Liver (tissue), 9 donors: Measurements from ENCODE around the gene SMC1A. TPM values are rescaled to one million over a fixed set of nuclear protein-coding genes. Genes with fewer than 3 reads are reported as not detected.

Experiments used
- DNase-seq: peaks from one replicate; pipeline ENCODE4 v3.0.0-alpha.2; 2017; ENCODE audit warnings: low spot score
- H3K27ac ChIP-seq, 2 donors: one replicate each; pipeline ENCODE4 v1.7.0; 2013; ENCODE audit warnings: inconsistent platforms in 2 of 2, low read length in 2 of 2, control low read depth in 1 of 2, low read depth in 1 of 2, mild to moderate bottlenecking in 1 of 2
- H3K27me3 ChIP-seq, 4 donors: one replicate each; pipeline versions ENCODE4 v1.6.1 to v1.7.0; 2013; ENCODE audit warnings: low read length in 3 of 4, inconsistent platforms in 1 of 4, mild to moderate bottlenecking in 1 of 4, moderate library complexity in 1 of 4; ENCODE audit not compliant: control insufficient read depth in 4 of 4, insufficient read depth in 4 of 4
- H3K36me3 ChIP-seq, 4 donors: one replicate each; pipeline versions ENCODE4 v1.6.1 to v1.7.0; 2013; ENCODE audit warnings: low read length in 3 of 4, mild to moderate bottlenecking in 3 of 4, low read depth in 1 of 4, moderate library complexity in 1 of 4; ENCODE audit not compliant: control insufficient read depth in 4 of 4, insufficient read depth in 3 of 4
- H3K4me1 ChIP-seq, 4 donors: one replicate each; pipeline versions ENCODE4 v1.6.1 to v1.7.0; 2013; ENCODE audit warnings: low read length in 3 of 4, mild to moderate bottlenecking in 3 of 4, moderate library complexity in 1 of 4; ENCODE audit not compliant: control insufficient read depth in 4 of 4, insufficient read depth in 4 of 4
- H3K4me3 ChIP-seq, 3 donors: one replicate each; pipeline versions ENCODE4 v1.6.1 to v1.7.0; 2013; ENCODE audit warnings: low read length in 3 of 3, control low read depth in 1 of 3, low read depth in 1 of 3, mild to moderate bottlenecking in 1 of 3
- H3K9ac ChIP-seq, 2 donors: one replicate each; pipeline ENCODE4 v1.7.0; 2013; ENCODE audit warnings: low read length in 2 of 2, mild to moderate bottlenecking in 2 of 2, moderate library complexity in 2 of 2, control low read depth in 1 of 2, low read depth in 1 of 2
- H3K9me3 ChIP-seq, 4 donors: one replicate each; pipeline versions ENCODE4 v1.6.1 to v1.7.0; 2013; ENCODE audit warnings: low read length in 3 of 4; ENCODE audit not compliant: control insufficient read depth in 4 of 4
- ATF3 ChIP-seq: IDR thresholded peaks from 2 replicates; pipeline ENCODE4 v1.6.1; 2016; ENCODE audit warnings: antibody characterized with exemption
- CTCF ChIP-seq: fragments of 150-350 bp; IDR thresholded peaks from 2 replicates; pipeline ENCODE4 v1.5.1; 2017; ENCODE audit warnings: improper control_type of control experiment, low read depth, low read length; ENCODE audit not compliant: missing input control
- EGR1 ChIP-seq, 2 donors: IDR thresholded peaks; 2 replicates each; pipeline ENCODE4 v1.6.1; 2016 to 2018; ENCODE audit warnings: antibody characterized with exemption in 2 of 2, low read depth in 2 of 2
- FOXA1 ChIP-seq: IDR thresholded peaks from 2 replicates; pipeline ENCODE4 v1.6.1; 2016; ENCODE audit warnings: antibody characterized with exemption
- FOXA2 ChIP-seq: IDR thresholded peaks from 2 replicates; pipeline ENCODE4 v1.6.1; 2016; ENCODE audit warnings: antibody characterized with exemption
- GABPA ChIP-seq, 2 donors: IDR thresholded peaks in 1 of 2; conservative IDR thresholded peaks in 1 of 2; 2 replicates each; pipeline ENCODE4 v1.6.1; 2016; ENCODE audit warnings: antibody characterized with exemption in 2 of 2, mild to moderate bottlenecking in 1 of 2, moderate library complexity in 1 of 2
- HNF4A ChIP-seq, 2 donors: conservative IDR thresholded peaks; 2 replicates each; pipeline ENCODE4 v1.6.1; 2016; ENCODE audit warnings: antibody characterized with exemption in 2 of 2, mild to moderate bottlenecking in 2 of 2
- HNF4G ChIP-seq: IDR thresholded peaks from 2 replicates; pipeline ENCODE4 v1.6.1; 2016; ENCODE audit warnings: antibody characterized with exemption
- JUND ChIP-seq, 2 donors: IDR thresholded peaks; 2 replicates each; pipeline ENCODE4 v1.6.1; 2016; ENCODE audit warnings: antibody characterized with exemption in 2 of 2
- MAX ChIP-seq: IDR thresholded peaks from 2 replicates; pipeline ENCODE4 v1.6.1; 2016; ENCODE audit warnings: antibody characterized with exemption
- NR2F2 ChIP-seq: IDR thresholded peaks from 2 replicates; pipeline ENCODE4 v1.6.1; 2016; ENCODE audit warnings: antibody characterized with exemption
- RAD21 ChIP-seq, 2 donors: IDR thresholded peaks; 2 replicates each; pipeline ENCODE4 v1.6.1; 2016; ENCODE audit warnings: antibody characterized with exemption in 2 of 2, mild to moderate bottlenecking in 2 of 2
- REST ChIP-seq: IDR thresholded peaks from 2 replicates; pipeline ENCODE4 v1.6.1; 2016; ENCODE audit warnings: antibody characterized with exemption, mild to moderate bottlenecking
- RXRA ChIP-seq, 2 donors: IDR thresholded peaks; 2 replicates each; pipeline ENCODE4 v1.6.1; 2017 to 2018; ENCODE audit warnings: antibody characterized with exemption in 2 of 2, mild to moderate bottlenecking in 1 of 2
- SP1 ChIP-seq: IDR thresholded peaks from 2 replicates; pipeline ENCODE4 v1.6.1; 2018; ENCODE audit warnings: antibody characterized with exemption, mild to moderate bottlenecking
- TAF1 ChIP-seq: conservative IDR thresholded peaks from 2 replicates; pipeline ENCODE4 v1.6.1; 2016; ENCODE audit warnings: antibody characterized with exemption, mild to moderate bottlenecking
- YY1 ChIP-seq: IDR thresholded peaks from 2 replicates; pipeline ENCODE4 v1.6.1; 2016; ENCODE audit warnings: antibody characterized with exemption, mild to moderate bottlenecking
- ZBTB33 ChIP-seq: IDR thresholded peaks from 2 replicates; pipeline ENCODE4 v1.6.1; 2016; ENCODE audit warnings: antibody characterized with exemption
- WGBS: extraction: QIAGEN DNeasy Blood & Tissue Kit; methylation state at CpG from one replicate; pipeline ENCODE4 v1.1.7; 2013; 5-methylcytosine and 5-hydroxymethylcytosine counted together
- polyA plus RNA-seq, 2 donors: library from polyadenylated mRNA; stranded (reverse) in 1 of 2; unstranded in 1 of 2; fragments of 200-250 nt in 1 of 2; fragments of >200 nt in 1 of 2; fragmentation: Nextera tagmentation in 1 of 2; extraction: Ambion mirVana in 1 of 2; gene quantifications; one replicate each; pipeline versions ENCODE4 v1.2.1 to v1.2.3, GENCODE V29; 2013 to 2015
- total RNA-seq, 2 donors: library from RNA; depleted of rRNA; stranded (reverse); fragments of >200 nt; gene quantifications; one replicate each; pipeline ENCODE4 v1.2.3, GENCODE V29; 2014
- donor health status: healthy.
- donor health status: healthy.
- donor health status: healthy.
- donor health status: healthy.
- donor health status: healthy.

The SMC1A gene
- total and polyA plus RNA-seq, 4 donors: 11.0 to 25.6 (median 18.2) TPM

- TF ChIP-seq YY1 (no peak), SP1 (no peak), ATF3 (no peak), RAD21 (IDR thresholded peaks at IDR 0.05) (no peak), JUND (IDR thresholded peaks at IDR 0.05) (no peak), TAF1 (no peak), NR2F2 (no peak), HNF4A (conservative IDR thresholded peaks at IDR 0.05) (no peak), GABPA (IDR thresholded peaks at IDR 0.05 in 1 of 2, conservative IDR thresholded peaks at IDR 0.05 in 1 of 2) (no peak), RXRA (IDR thresholded peaks at IDR 0.05) (no peak), ZBTB33 (no peak), MAX (no peak), REST (no peak), CTCF (no peak), EGR1 (IDR thresholded peaks at IDR 0.05; ENCODE audit: low read depth in 2 of 2) (no peak), HNF4G (no peak), FOXA2 (no peak), FOXA1 (no peak)
- H3K9me3 ChIP-seq: no peaks in the 10 kb centered on the region
- no peak overlapping the region for H3K9ac ChIP-seq
- no peaks in the 10 kb centered on the region for H3K36me3 ChIP-seq
- WGBS: 74% methylated on average over 2 of the region's 2 CpGs
- peaks cover 0 to 3% (median 0%) of the 10 kb centered on the region in 4 donors for H3K27me3 ChIP-seq
- no peak for DNase-seq
- H3K27ac ChIP-seq: no peak overlapping the region
- H3K4me3 ChIP-seq: no peak overlapping the region
- peaks cover 2 to 52% (median 29%) of the 10 kb centered on the region in 4 donors for H3K4me1 ChIP-seq
These were observed 14.8 kb upstream of the SMC1A start for GRCh38 chrX:53437206-53437605.

- Histone ChIP-seq H3K27me3 (no peaks in the 10 kb centered on the region), H3K9ac (no peak overlapping the region), H3K4me3 (no peak overlapping the region), H3K4me1 (peaks cover 1 to 40% (median 23%) of the 10 kb centered on the region in 4 donors), H3K27ac (no peak overlapping the region), H3K36me3 (peaks cover 0 to 12% (median 8%) of the 10 kb centered on the region in 4 donors), H3K9me3 (no peaks in the 10 kb centered on the region)
- WGBS: 3% methylated on average over 4 of the region's 4 CpGs
- DNase-seq: peak; percentile 44
- no peak for TF ChIP-seq HNF4G
- peak; percentile 72 to 90 for TF ChIP-seq RAD21 (IDR thresholded peaks at IDR 0.05)
- peak in 1 of 2 donors; percentile 8 for TF ChIP-seq HNF4A (conservative IDR thresholded peaks at IDR 0.05)
- no peak for TF ChIP-seq SP1
- no peak for TF ChIP-seq FOXA1
- peak; percentile 88 for TF ChIP-seq CTCF
- TF ChIP-seq REST: no peak
- no peak for TF ChIP-seq RXRA (IDR thresholded peaks at IDR 0.05)
- TF ChIP-seq EGR1 (IDR thresholded peaks at IDR 0.05; ENCODE audit: low read depth in 2 of 2): no peak
- TF ChIP-seq MAX: no peak
- TF ChIP-seq JUND (IDR thresholded peaks at IDR 0.05): no peak
These were observed 13.5 kb upstream of the SMC1A start for GRCh38 chrX:53435997-53436396.
